ENCODE results near the gene LEMD3. TPM values are rescaled to one million over a fixed set of nuclear protein-coding genes. Genes with fewer than 3 reads are reported as not detected.

The LEMD3 gene
- total RNA-seq, 2 experiments from 2014 or later, result 67.1 to 68.8 TPM

- H3K36me3 Mint-ChIP-seq (ENCODE audit: low read depth), result no peaks in the 10 kb centered on the region
- no peaks in the 10 kb centered on the region for H3K9me3 Mint-ChIP-seq
- Histone ChIP-seq H3K9me3 (ENCODE audit: control insufficient read depth in 1 of 2, insufficient read depth in 1 of 2, low read length in 2 of 2) (no peaks in the 10 kb centered on the region), H3K36me3 (ENCODE audit: insufficient read depth, low read length) (no peaks in the 10 kb centered on the region), H3K4me3 (ENCODE audit: low read length) (no peak overlapping the region), H3K27me3 (ENCODE audit: control insufficient read depth in 1 of 2, insufficient read depth in 2 of 2, low read length in 2 of 2) (peaks cover 3 to 22% of the 10 kb centered on the region in 2 experiments), H3K27ac (ENCODE audit: low read depth in 1 of 2, low read length in 2 of 2) (no peak overlapping the region), H3K4me1 (ENCODE audit: insufficient read depth, low read length) (no peaks in the 10 kb centered on the region)
- no peaks in the 10 kb centered on the region for H3K4me1 Mint-ChIP-seq (ENCODE audit: low read depth)
- ChIA-PET CTCF (no interaction called here), POLR2A (no interaction called here)
- no peak overlapping the region for H3K4me3 Mint-ChIP-seq
- ATAC-seq (ENCODE audit: poor library complexity) (no peak), DNase-seq (no peak)
- no peak for TF ChIP-seq CTCF (IDR thresholded peaks at IDR 0.05)
- no peak overlapping the region for H3K27ac Mint-ChIP-seq
- peaks cover 17% of the 10 kb centered on the region for H3K27me3 Mint-ChIP-seq
- intact Hi-C loops (cut with DNase I, micrococcal nuclease), result no loop called here
Observed at GRCh38 chr12:65292241-65292640, 122.9 kb downstream of the LEMD3 start.

GRCh38 chr12:65293735-65294134, 124.4 kb downstream of the LEMD3 start:
- intact Hi-C loops (cut with DNase I, micrococcal nuclease), result no loop called here
- ATAC-seq (ENCODE audit: poor library complexity) (no peak), DNase-seq (no peak)
- Histone ChIP-seq H3K27ac (ENCODE audit: low read depth in 1 of 2, low read length in 2 of 2) (no peak overlapping the region), H3K4me3 (ENCODE audit: low read length) (no peak overlapping the region), H3K9me3 (ENCODE audit: control insufficient read depth in 1 of 2, insufficient read depth in 1 of 2, low read length in 2 of 2) (no peaks in the 10 kb centered on the region), H3K36me3 (ENCODE audit: insufficient read depth, low read length) (no peaks in the 10 kb centered on the region), H3K4me1 (ENCODE audit: insufficient read depth, low read length) (no peaks in the 10 kb centered on the region), H3K27me3 (ENCODE audit: control insufficient read depth in 1 of 2, insufficient read depth in 2 of 2, low read length in 2 of 2) (peaks cover 3 to 22% of the 10 kb centered on the region in 2 experiments)
- Mint-ChIP-seq H3K27me3 (peaks cover 11% of the 10 kb centered on the region), H3K4me1 (ENCODE audit: low read depth) (no peaks in the 10 kb centered on the region), H3K27ac (no peak overlapping the region), H3K9me3 (no peaks in the 10 kb centered on the region), H3K4me3 (no peak overlapping the region), H3K36me3 (ENCODE audit: low read depth) (no peaks in the 10 kb centered on the region)
- no peak for TF ChIP-seq CTCF (IDR thresholded peaks at IDR 0.05)
- ChIA-PET CTCF (interaction anchor here (1.2 kb wide), 1 partner anchor 12 kb away, joined by 3 read pairs; no protein-coding TSS in a partner anchor), POLR2A (no interaction called here)

- DNase-seq (no peak), ATAC-seq (ENCODE audit: poor library complexity) (no peak)
- intact Hi-C loops (cut with DNase I, micrococcal nuclease), result no loop called here
- Histone ChIP-seq H3K27ac (ENCODE audit: low read depth in 1 of 2, low read length in 2 of 2) (no peak overlapping the region), H3K9me3 (ENCODE audit: control insufficient read depth in 1 of 2, insufficient read depth in 1 of 2, low read length in 2 of 2) (no peaks in the 10 kb centered on the region), H3K4me1 (ENCODE audit: insufficient read depth, low read length) (no peaks in the 10 kb centered on the region), H3K4me3 (ENCODE audit: low read length) (no peak overlapping the region), H3K27me3 (ENCODE audit: control insufficient read depth in 1 of 2, insufficient read depth in 2 of 2, low read length in 2 of 2) (peaks cover 3 to 22% of the 10 kb centered on the region in 2 experiments), H3K36me3 (ENCODE audit: insufficient read depth, low read length) (no peaks in the 10 kb centered on the region)
- no peaks in the 10 kb centered on the region for H3K36me3 Mint-ChIP-seq (ENCODE audit: low read depth)
- no peaks in the 10 kb centered on the region for H3K4me1 Mint-ChIP-seq (ENCODE audit: low read depth)
- no peaks in the 10 kb centered on the region for H3K9me3 Mint-ChIP-seq
- POLR2A ChIA-PET, result no interaction called here
- H3K4me3 Mint-ChIP-seq, result no peak overlapping the region
- H3K27me3 Mint-ChIP-seq, result peaks cover 11% of the 10 kb centered on the region
- TF ChIP-seq CTCF (IDR thresholded peaks at IDR 0.05), result no peak
- H3K27ac Mint-ChIP-seq, result no peak overlapping the region
- CTCF ChIA-PET, result no interaction called here
Observed at GRCh38 chr12:65294641-65295262, 125.4 kb downstream of the LEMD3 start.
